ENCODE results near the gene STK40.

STK40 gene

GRCh38 chr1:36304521-36304920 lies 81.2 kb downstream of the STK40 start:
- no peak overlapping the region for H3K27ac ChIP-seq (ENCODE audit: low read depth, low read length)
- peaks cover 25 to 32% of the 10 kb centered on the region in 2 donors for H3K4me1 ChIP-seq (ENCODE audit: control insufficient read depth in 1 of 2, insufficient read depth in 2 of 2, low read length in 2 of 2)
- no peaks in the 10 kb centered on the region for H3K9me3 ChIP-seq (ENCODE audit: control insufficient read depth in 1 of 2, low read length in 2 of 2)
- H3K27me3 ChIP-seq (ENCODE audit: control insufficient read depth in 1 of 2, insufficient read depth in 2 of 2, low read length in 2 of 2) = no peaks in the 10 kb centered on the region
- H3K9ac ChIP-seq (ENCODE audit: low read depth in 1 of 2, low read length in 2 of 2) = no peak overlapping the region
- no peak overlapping the region for H3K4me3 ChIP-seq (ENCODE audit: low read depth in 1 of 2, low read length in 2 of 2)
- H3K36me3 ChIP-seq (ENCODE audit: control insufficient read depth in 1 of 2, insufficient read depth in 2 of 2, low read length in 2 of 2) = peaks cover 30 to 45% of the 10 kb centered on the region in 2 donors

GRCh38 chr1:36303650-36304360 lies 81.9 kb downstream of the STK40 start:
- Histone ChIP-seq H3K9me3 (ENCODE audit: control insufficient read depth in 1 of 2, low read length in 2 of 2) (no peaks in the 10 kb centered on the region), H3K27me3 (ENCODE audit: control insufficient read depth in 1 of 2, insufficient read depth in 2 of 2, low read length in 2 of 2) (no peaks in the 10 kb centered on the region), H3K4me3 (ENCODE audit: low read depth in 1 of 2, low read length in 2 of 2) (no peak overlapping the region), H3K9ac (ENCODE audit: low read depth in 1 of 2, low read length in 2 of 2) (no peak overlapping the region), H3K4me1 (ENCODE audit: control insufficient read depth in 1 of 2, insufficient read depth in 2 of 2, low read length in 2 of 2) (peaks cover 25 to 32% of the 10 kb centered on the region in 2 donors), H3K36me3 (ENCODE audit: control insufficient read depth in 1 of 2, insufficient read depth in 2 of 2, low read length in 2 of 2) (peaks cover 30 to 48% of the 10 kb centered on the region in 2 donors), H3K27ac (ENCODE audit: low read depth, low read length) (no peak overlapping the region)

DNA sequence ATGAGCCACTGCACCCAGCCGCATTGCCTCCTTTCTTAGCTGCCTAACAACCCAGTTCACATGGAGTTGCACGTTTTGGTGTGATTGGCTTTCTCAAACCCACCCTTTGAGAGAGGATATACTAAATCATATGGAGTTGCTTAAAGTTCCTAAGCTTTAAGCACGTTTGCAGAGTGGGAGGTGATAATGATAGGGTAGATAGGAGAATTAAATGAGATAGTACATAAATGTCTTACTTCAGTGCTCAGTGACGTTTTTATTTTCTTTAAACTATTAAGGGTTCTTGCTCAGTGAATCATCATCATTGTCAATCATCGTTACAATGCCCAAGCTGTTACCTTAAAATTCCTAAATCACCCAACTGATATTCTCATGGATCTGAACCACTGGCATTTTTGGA lies 82.5 kb downstream of the STK40 start:
- no peak overlapping the region for H3K27ac ChIP-seq (ENCODE audit: low read depth, low read length)
- H3K36me3 ChIP-seq (ENCODE audit: control insufficient read depth in 1 of 2, insufficient read depth in 2 of 2, low read length in 2 of 2) = peaks cover 30 to 54% of the 10 kb centered on the region in 2 donors
- no peak overlapping the region for H3K4me3 ChIP-seq (ENCODE audit: low read depth in 1 of 2, low read length in 2 of 2)
- no peaks in the 10 kb centered on the region for H3K27me3 ChIP-seq (ENCODE audit: control insufficient read depth in 1 of 2, insufficient read depth in 2 of 2, low read length in 2 of 2)
- H3K9ac ChIP-seq (ENCODE audit: low read depth in 1 of 2, low read length in 2 of 2) = no peak overlapping the region
- H3K9me3 ChIP-seq (ENCODE audit: control insufficient read depth in 1 of 2, low read length in 2 of 2) = no peaks in the 10 kb centered on the region
- H3K4me1 ChIP-seq (ENCODE audit: control insufficient read depth in 1 of 2, insufficient read depth in 2 of 2, low read length in 2 of 2) = peaks cover 25 to 32% of the 10 kb centered on the region in 2 donors

DNA sequence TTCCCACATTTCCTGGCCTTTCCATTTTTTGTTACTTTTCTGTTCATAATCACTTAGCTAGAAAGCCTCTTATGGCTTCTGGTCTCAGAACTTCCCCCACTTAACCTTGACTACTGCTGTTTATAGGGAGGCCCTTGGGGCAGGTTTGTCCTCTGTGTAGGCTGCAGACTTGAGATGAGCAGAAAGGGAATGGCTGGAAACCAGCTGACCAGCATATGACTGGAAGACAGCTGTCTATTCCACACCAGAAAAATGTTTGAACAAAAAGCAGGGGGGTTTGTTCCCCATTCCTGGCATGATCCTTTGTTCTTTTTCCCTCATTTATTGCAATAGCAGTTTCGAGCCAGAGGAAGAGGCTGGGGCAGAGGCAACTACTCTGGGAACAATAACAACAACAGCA lies 84.5 kb downstream of the STK40 start:
- Histone ChIP-seq H3K27me3 (ENCODE audit: control insufficient read depth in 1 of 2, insufficient read depth in 2 of 2, low read length in 2 of 2) (no peaks in the 10 kb centered on the region), H3K27ac (ENCODE audit: low read depth, low read length) (no peak overlapping the region), H3K9me3 (ENCODE audit: control insufficient read depth in 1 of 2, low read length in 2 of 2) (no peaks in the 10 kb centered on the region), H3K4me1 (ENCODE audit: control insufficient read depth in 1 of 2, insufficient read depth in 2 of 2, low read length in 2 of 2) (peaks cover 15 to 25% of the 10 kb centered on the region in 2 donors), H3K4me3 (ENCODE audit: low read depth in 1 of 2, low read length in 2 of 2) (no peak overlapping the region), H3K36me3 (ENCODE audit: control insufficient read depth in 1 of 2, insufficient read depth in 2 of 2, low read length in 2 of 2) (peaks cover 34 to 73% of the 10 kb centered on the region in 2 donors), H3K9ac (ENCODE audit: low read depth in 1 of 2, low read length in 2 of 2) (no peak overlapping the region)

DNA sequence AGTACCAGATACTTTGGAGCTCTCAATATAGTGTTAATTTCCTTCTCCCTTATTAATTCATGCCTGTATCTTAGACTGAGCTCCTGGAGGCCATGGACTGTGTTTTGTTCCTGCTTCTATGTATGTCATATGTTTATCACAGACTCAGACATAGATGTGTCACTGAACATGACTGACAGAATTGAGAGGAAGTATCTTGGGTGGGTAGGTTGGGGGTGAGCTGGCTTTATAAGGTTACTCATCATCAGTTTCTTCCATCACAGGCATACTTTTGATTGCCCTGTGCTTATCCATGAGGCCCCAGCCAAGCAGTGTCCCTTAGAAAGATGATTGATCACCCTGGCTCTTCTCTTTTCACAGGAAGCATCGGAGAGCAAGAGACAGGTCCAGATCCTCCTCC lies 85.2 kb downstream of the STK40 start:
- H3K9me3 ChIP-seq (ENCODE audit: control insufficient read depth in 1 of 2, low read length in 2 of 2) = no peaks in the 10 kb centered on the region
- H3K27me3 ChIP-seq (ENCODE audit: control insufficient read depth in 1 of 2, insufficient read depth in 2 of 2, low read length in 2 of 2) = no peaks in the 10 kb centered on the region
- peak overlapping the region in 1 of 2 donors; percentile 29 for H3K9ac ChIP-seq (ENCODE audit: low read depth in 1 of 2, low read length in 2 of 2)
- H3K4me3 ChIP-seq (ENCODE audit: low read depth in 1 of 2, low read length in 2 of 2) = peak overlapping the region in 1 of 2 donors; percentile 4
- peaks cover 37 to 79% of the 10 kb centered on the region in 2 donors for H3K36me3 ChIP-seq (ENCODE audit: control insufficient read depth in 1 of 2, insufficient read depth in 2 of 2, low read length in 2 of 2)
- H3K4me1 ChIP-seq (ENCODE audit: control insufficient read depth in 1 of 2, insufficient read depth in 2 of 2, low read length in 2 of 2) = peaks cover 9 to 19% of the 10 kb centered on the region in 2 donors
- peak overlapping the region; percentile 54 for H3K27ac ChIP-seq (ENCODE audit: low read depth, low read length)

- peaks cover 4 to 12% of the 10 kb centered on the region in 2 donors for H3K4me1 ChIP-seq (ENCODE audit: control insufficient read depth in 1 of 2, insufficient read depth in 2 of 2, low read length in 2 of 2)
- peaks cover 39 to 87% of the 10 kb centered on the region in 2 donors for H3K36me3 ChIP-seq (ENCODE audit: control insufficient read depth in 1 of 2, insufficient read depth in 2 of 2, low read length in 2 of 2)
- H3K9me3 ChIP-seq (ENCODE audit: control insufficient read depth in 1 of 2, low read length in 2 of 2) = no peaks in the 10 kb centered on the region
- H3K27me3 ChIP-seq (ENCODE audit: control insufficient read depth in 1 of 2, insufficient read depth in 2 of 2, low read length in 2 of 2) = no peaks in the 10 kb centered on the region
- H3K4me3 ChIP-seq (ENCODE audit: low read depth in 1 of 2, low read length in 2 of 2) = no peak overlapping the region
- no peak overlapping the region for H3K27ac ChIP-seq (ENCODE audit: low read depth, low read length)
- H3K9ac ChIP-seq (ENCODE audit: low read depth in 1 of 2, low read length in 2 of 2) = no peak overlapping the region
These were observed 87.1 kb downstream of the STK40 start for GRCh38 chr1:36298640-36299039.

DNA sequence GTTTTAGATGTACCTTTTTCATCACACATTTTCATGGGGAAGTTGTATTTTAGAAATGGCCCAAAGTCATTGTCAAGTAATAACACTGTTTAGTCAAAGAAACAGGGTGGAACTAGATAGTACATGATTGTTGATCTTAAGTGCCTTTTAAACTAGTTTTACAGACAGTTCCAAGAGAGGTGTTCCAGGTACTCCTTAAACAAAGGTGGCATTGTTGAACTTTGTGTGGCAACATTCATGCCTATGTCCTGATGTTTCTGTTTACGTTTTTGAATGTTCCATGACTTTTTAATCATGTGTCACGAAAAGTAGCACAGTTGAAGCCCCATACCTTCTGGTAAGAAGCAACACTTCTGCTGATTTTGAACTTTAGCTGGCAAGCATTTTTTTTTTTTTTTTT lies 88.7 kb downstream of the STK40 start:
- H3K27me3 ChIP-seq (ENCODE audit: control insufficient read depth in 1 of 2, insufficient read depth in 2 of 2, low read length in 2 of 2) = no peaks in the 10 kb centered on the region
- no peak overlapping the region for H3K9ac ChIP-seq (ENCODE audit: low read depth in 1 of 2, low read length in 2 of 2)
- H3K4me3 ChIP-seq (ENCODE audit: low read depth in 1 of 2, low read length in 2 of 2) = no peak overlapping the region
- H3K9me3 ChIP-seq (ENCODE audit: control insufficient read depth in 1 of 2, low read length in 2 of 2) = no peaks in the 10 kb centered on the region
- H3K4me1 ChIP-seq (ENCODE audit: control insufficient read depth in 1 of 2, insufficient read depth in 2 of 2, low read length in 2 of 2) = peaks cover 4 to 12% of the 10 kb centered on the region in 2 donors
- no peak overlapping the region for H3K27ac ChIP-seq (ENCODE audit: low read depth, low read length)
- peaks cover 35 to 86% of the 10 kb centered on the region in 2 donors for H3K36me3 ChIP-seq (ENCODE audit: control insufficient read depth in 1 of 2, insufficient read depth in 2 of 2, low read length in 2 of 2)

GRCh38 chr1:36295390-36295789 lies 90.3 kb downstream of the STK40 start:
- peaks cover 30 to 86% of the 10 kb centered on the region in 2 donors for H3K36me3 ChIP-seq (ENCODE audit: control insufficient read depth in 1 of 2, insufficient read depth in 2 of 2, low read length in 2 of 2)

More at GRCh38 chr1:36295390-36295789, 90.3 kb downstream of the STK40 start:
- no peak overlapping the region for H3K9ac ChIP-seq (ENCODE audit: low read depth in 1 of 2, low read length in 2 of 2)
- no peaks in the 10 kb centered on the region for H3K9me3 ChIP-seq (ENCODE audit: control insufficient read depth in 1 of 2, low read length in 2 of 2)
- peaks cover 3 to 5% of the 10 kb centered on the region in 2 donors for H3K4me1 ChIP-seq (ENCODE audit: control insufficient read depth in 1 of 2, insufficient read depth in 2 of 2, low read length in 2 of 2)
- no peak overlapping the region for H3K27ac ChIP-seq (ENCODE audit: low read depth, low read length)
- no peaks in the 10 kb centered on the region for H3K27me3 ChIP-seq (ENCODE audit: control insufficient read depth in 1 of 2, insufficient read depth in 2 of 2, low read length in 2 of 2)
- no peak overlapping the region for H3K4me3 ChIP-seq (ENCODE audit: low read depth in 1 of 2, low read length in 2 of 2)

All from duodenal mucosa (tissue), 2 donors.